Stimulated activated naive B cell treated with anti-CD40 and anti-IgM and Interleukin-4, amounts not matched to agents 10 μg/mL and 1 μg/mL and 100 μg/mL, for 72 hours (primary cell): Measurements from ENCODE around the gene CDK3.

Experiments
- ATAC-seq, 2 donors: fragments of 150-1000 bp; cut with Tn5 transposase; replicated peaks; 2 replicates each; pipeline ENCODE4 v1.10.0; 2021; ENCODE audit warnings: moderate library complexity in 1 of 2
- DNase-seq: peaks from one replicate; pipeline ENCODE4 v3.0.0; 2021
- H3K27ac Mint-ChIP-seq: one replicate; pipeline ENCODE4 v1.8.0; 2022; ENCODE audit warnings: mild to moderate bottlenecking, mixed read lengths
- H3K27me3 Mint-ChIP-seq, 2 donors: one replicate each; pipeline ENCODE4 v1.8.0; 2022; ENCODE audit warnings: mixed read lengths in 2 of 2
- H3K36me3 Mint-ChIP-seq, 2 donors: one replicate each; pipeline ENCODE4 v1.8.0; 2022; ENCODE audit warnings: mixed read lengths in 2 of 2, mild to moderate bottlenecking in 1 of 2
- H3K4me1 Mint-ChIP-seq, 2 donors: one replicate each; pipeline ENCODE4 v1.8.0; 2022; ENCODE audit warnings: mixed read lengths in 2 of 2, mild to moderate bottlenecking in 1 of 2
- H3K4me3 Mint-ChIP-seq, 2 donors: one replicate each; pipeline ENCODE4 v1.8.0; 2022; ENCODE audit warnings: mild to moderate bottlenecking in 2 of 2, mixed read lengths in 2 of 2, moderate library complexity in 1 of 2
- H3K9me3 Mint-ChIP-seq, 2 donors: one replicate each; pipeline ENCODE4 v1.8.0; 2022; ENCODE audit warnings: mixed read lengths in 2 of 2, mild to moderate bottlenecking in 1 of 2

The CDK3 gene

GRCh38 chr17:76049239-76049638, 48.6 kb downstream of the CDK3 start:
- Mint-ChIP-seq H3K9me3 (no peaks in the 10 kb centered on the region), H3K36me3 (peaks cover 39 to 65% of the 10 kb centered on the region in 2 donors), H3K4me1 (peaks cover 10 to 17% of the 10 kb centered on the region in 2 donors), H3K27ac (peak overlapping the region; percentile 14), H3K27me3 (no peaks in the 10 kb centered on the region), H3K4me3 (no peak overlapping the region)
- ATAC-seq (no peak), DNase-seq (no peak)

DNA sequence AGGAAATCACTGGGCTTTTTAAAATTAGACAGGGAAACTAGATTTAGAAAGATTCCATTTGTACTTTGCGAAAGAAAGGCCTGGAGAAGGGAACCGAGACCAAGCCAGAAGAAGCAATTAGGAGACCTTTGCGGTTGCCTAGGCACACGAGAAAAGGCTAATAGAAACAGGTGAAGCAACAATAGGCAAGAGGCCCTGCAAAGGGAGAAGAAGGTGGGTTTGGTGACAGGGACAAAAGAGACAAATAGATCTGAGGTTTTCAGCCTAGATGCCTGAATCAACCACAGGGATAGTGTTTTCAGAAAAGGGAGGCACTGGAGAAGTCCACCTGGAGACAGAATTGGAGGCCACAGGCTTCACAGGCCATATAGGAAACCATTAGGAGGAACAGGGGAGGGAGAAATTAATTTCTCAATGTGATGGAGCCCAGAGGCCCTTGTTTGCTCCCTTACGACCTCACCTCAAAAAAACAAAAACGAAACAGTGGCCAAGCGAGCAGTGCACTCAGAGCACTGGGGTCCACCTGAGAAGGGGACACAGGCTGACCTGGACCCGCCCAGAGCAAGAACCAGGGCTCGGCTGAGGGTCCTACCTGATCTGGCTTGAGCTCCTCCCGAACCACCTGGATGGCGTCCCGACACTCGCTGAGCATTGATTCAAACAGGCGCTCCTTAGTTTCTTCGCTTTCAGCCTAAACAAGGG, 49.3 kb downstream of the CDK3 start:
- no peaks in the 10 kb centered on the region for H3K9me3 Mint-ChIP-seq
- no peaks in the 10 kb centered on the region for H3K27me3 Mint-ChIP-seq
- H3K4me3 Mint-ChIP-seq = no peak overlapping the region
- DNase-seq = no peak
- peaks cover 38 to 60% of the 10 kb centered on the region in 2 donors for H3K36me3 Mint-ChIP-seq
- H3K27ac Mint-ChIP-seq = no peak overlapping the region
- ATAC-seq = no peak
- peaks cover 10 to 17% of the 10 kb centered on the region in 2 donors for H3K4me1 Mint-ChIP-seq

- Mint-ChIP-seq H3K9me3 (no peaks in the 10 kb centered on the region), H3K4me1 (peaks cover 10 to 17% of the 10 kb centered on the region in 2 donors), H3K27me3 (no peaks in the 10 kb centered on the region), H3K4me3 (no peak overlapping the region), H3K27ac (no peak overlapping the region), H3K36me3 (peaks cover 35 to 55% of the 10 kb centered on the region in 2 donors)
- DNase-seq (no peak), ATAC-seq (no peak)
Observed at GRCh38 chr17:76050538-76051467, 50.1 kb downstream of the CDK3 start.

- peaks cover 11 to 17% of the 10 kb centered on the region in 2 donors for H3K4me1 Mint-ChIP-seq
- H3K27me3 Mint-ChIP-seq = no peaks in the 10 kb centered on the region
- ATAC-seq (no peak), DNase-seq (no peak)
- H3K9me3 Mint-ChIP-seq = no peaks in the 10 kb centered on the region
- no peak overlapping the region for H3K27ac Mint-ChIP-seq
- H3K36me3 Mint-ChIP-seq = peaks cover 35 to 55% of the 10 kb centered on the region in 2 donors
- H3K4me3 Mint-ChIP-seq = no peak overlapping the region
Observed at GRCh38 chr17:76051561-76051960, 50.9 kb downstream of the CDK3 start.

- H3K36me3 Mint-ChIP-seq = peaks cover 32 to 56% of the 10 kb centered on the region in 2 donors
- H3K4me3 Mint-ChIP-seq = no peak overlapping the region
- H3K27ac Mint-ChIP-seq = peak overlapping the region; percentile 25
Observed at GRCh38 chr17:76053246-76054111, 52.8 kb downstream of the CDK3 start.

DNA sequence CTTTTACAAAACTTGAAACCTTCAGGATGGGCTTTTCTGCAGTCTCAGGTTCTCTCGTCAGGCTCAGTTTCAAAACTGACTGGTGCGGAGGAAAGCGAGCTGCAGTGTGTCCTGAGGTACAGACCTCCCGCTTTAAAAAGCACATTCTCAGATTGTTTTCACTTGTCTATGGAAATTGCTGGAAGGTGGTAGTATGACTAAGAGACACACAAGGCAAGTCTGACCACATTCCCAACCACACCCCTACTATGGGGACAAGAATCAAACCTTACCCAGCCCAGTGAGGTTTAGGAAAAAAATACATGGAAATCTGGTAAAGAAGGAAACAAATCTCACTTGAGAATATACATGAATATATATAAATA, 53.4 kb downstream of the CDK3 start:
- Mint-ChIP-seq H3K36me3 (peaks cover 33 to 55% of the 10 kb centered on the region in 2 donors), H3K27me3 (no peaks in the 10 kb centered on the region), H3K27ac (no peak overlapping the region), H3K4me3 (no peak overlapping the region), H3K9me3 (no peaks in the 10 kb centered on the region), H3K4me1 (peaks cover 4 to 5% of the 10 kb centered on the region in 2 donors)
- no peak for ATAC-seq
- DNase-seq = no peak

More at GRCh38 chr17:76053246-76054111, 52.8 kb downstream of the CDK3 start:
- H3K27me3 Mint-ChIP-seq = no peaks in the 10 kb centered on the region
- no peak for ATAC-seq
- DNase-seq = no peak
- H3K4me1 Mint-ChIP-seq = peaks cover 5 to 8% of the 10 kb centered on the region in 2 donors
- no peaks in the 10 kb centered on the region for H3K9me3 Mint-ChIP-seq
